ENCODE results near the gene PGBD4.
"Not testable (repeated sequence)": the region's sequence is repeated elsewhere in the genome, so short reads cannot be mapped to it uniquely, and the experiment has no call there.

DNA sequence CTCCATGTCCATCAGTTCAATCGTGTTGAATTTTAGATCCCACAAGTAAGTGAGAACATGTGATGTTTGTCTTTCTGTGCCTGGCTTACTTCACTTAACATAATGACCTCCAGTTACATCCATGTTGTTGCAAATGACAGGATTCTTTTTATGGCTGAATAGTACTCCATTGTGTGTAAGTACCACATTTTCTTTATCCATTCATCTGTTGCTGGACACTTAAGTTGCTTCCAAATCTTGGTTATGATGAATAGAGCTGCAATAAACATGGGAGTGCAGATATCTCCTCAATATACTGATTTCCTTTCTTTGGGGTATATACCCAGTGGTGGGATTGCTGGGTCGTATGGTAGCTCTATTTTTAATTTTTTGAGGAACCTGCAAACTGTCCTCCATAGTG lies 18.5 kb downstream of the PGBD4 start:
- TF ChIP-seq, protein P1, sequence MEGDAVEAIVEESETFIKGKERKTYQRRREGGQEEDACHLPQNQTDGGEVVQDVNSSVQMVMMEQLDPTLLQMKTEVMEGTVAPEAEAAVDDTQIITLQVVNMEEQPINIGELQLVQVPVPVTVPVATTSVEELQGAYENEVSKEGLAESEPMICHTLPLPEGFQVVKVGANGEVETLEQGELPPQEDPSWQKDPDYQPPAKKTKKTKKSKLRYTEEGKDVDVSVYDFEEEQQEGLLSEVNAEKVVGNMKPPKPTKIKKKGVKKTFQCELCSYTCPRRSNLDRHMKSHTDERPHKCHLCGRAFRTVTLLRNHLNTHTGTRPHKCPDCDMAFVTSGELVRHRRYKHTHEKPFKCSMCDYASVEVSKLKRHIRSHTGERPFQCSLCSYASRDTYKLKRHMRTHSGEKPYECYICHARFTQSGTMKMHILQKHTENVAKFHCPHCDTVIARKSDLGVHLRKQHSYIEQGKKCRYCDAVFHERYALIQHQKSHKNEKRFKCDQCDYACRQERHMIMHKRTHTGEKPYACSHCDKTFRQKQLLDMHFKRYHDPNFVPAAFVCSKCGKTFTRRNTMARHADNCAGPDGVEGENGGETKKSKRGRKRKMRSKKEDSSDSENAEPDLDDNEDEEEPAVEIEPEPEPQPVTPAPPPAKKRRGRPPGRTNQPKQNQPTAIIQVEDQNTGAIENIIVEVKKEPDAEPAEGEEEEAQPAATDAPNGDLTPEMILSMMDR (IDR thresholded peaks at IDR 0.05; ENCODE audit: insufficient read depth, low read length) = not testable (repeated sequence)
- TF ChIP-seq SPI1 (IDR thresholded peaks at IDR 0.05; ENCODE audit: borderline replicate concordance, low read depth); GABPA (IDR thresholded peaks at IDR 0.05; ENCODE audit: low read depth): not testable (repeated sequence)
- TF ChIP-seq, protein P2, sequence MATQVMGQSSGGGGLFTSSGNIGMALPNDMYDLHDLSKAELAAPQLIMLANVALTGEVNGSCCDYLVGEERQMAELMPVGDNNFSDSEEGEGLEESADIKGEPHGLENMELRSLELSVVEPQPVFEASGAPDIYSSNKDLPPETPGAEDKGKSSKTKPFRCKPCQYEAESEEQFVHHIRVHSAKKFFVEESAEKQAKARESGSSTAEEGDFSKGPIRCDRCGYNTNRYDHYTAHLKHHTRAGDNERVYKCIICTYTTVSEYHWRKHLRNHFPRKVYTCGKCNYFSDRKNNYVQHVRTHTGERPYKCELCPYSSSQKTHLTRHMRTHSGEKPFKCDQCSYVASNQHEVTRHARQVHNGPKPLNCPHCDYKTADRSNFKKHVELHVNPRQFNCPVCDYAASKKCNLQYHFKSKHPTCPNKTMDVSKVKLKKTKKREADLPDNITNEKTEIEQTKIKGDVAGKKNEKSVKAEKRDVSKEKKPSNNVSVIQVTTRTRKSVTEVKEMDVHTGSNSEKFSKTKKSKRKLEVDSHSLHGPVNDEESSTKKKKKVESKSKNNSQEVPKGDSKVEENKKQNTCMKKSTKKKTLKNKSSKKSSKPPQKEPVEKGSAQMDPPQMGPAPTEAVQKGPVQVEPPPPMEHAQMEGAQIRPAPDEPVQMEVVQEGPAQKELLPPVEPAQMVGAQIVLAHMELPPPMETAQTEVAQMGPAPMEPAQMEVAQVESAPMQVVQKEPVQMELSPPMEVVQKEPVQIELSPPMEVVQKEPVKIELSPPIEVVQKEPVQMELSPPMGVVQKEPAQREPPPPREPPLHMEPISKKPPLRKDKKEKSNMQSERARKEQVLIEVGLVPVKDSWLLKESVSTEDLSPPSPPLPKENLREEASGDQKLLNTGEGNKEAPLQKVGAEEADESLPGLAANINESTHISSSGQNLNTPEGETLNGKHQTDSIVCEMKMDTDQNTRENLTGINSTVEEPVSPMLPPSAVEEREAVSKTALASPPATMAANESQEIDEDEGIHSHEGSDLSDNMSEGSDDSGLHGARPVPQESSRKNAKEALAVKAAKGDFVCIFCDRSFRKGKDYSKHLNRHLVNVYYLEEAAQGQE (IDR thresholded peaks at IDR 0.05; ENCODE audit: insufficient replicate concordance, low read depth) = not testable (repeated sequence)
